ENCODE results near the gene HIVEP3.

GRCh38 chr1:41803656-41804055 lies 115.1 kb downstream of the HIVEP3 start:
- TF ChIP-seq ZNF274 (CRISPR knock-in tag; IDR thresholded peaks at IDR 0.05), result no peak
- TF ChIP-seq TEF (CRISPR knock-in tag; IDR thresholded peaks at IDR 0.05), result no peak
- TF ChIP-seq MAFK (conservative IDR thresholded peaks at IDR 0.05 in 1 of 2, IDR thresholded peaks at IDR 0.05 in 1 of 2; ENCODE audit: low read length in 2 of 2), result no peak
- TF ChIP-seq ZNF24 (IDR thresholded peaks at IDR 0.05), result no peak
- TF ChIP-seq ZFP37 (CRISPR knock-in tag; IDR thresholded peaks at IDR 0.05; ENCODE audit: borderline replicate concordance), result no peak
- TF ChIP-seq EP300 (IDR thresholded peaks at IDR 0.05; ENCODE audit: low read depth in 2 of 2, low read length in 2 of 2), result no peak
- no peak for TF ChIP-seq EP300 (CRISPR knock-in tag; IDR thresholded peaks at IDR 0.05; ENCODE audit: borderline replicate concordance)
- no peak for TF ChIP-seq GMEB2 (CRISPR knock-in tag; IDR thresholded peaks at IDR 0.05; ENCODE audit: low read depth)
- no peak for TF ChIP-seq MED1 (CRISPR knock-in tag; IDR thresholded peaks at IDR 0.05)
- TF ChIP-seq SNAPC5 (CRISPR knock-in tag; IDR thresholded peaks at IDR 0.05; ENCODE audit: borderline replicate concordance), result no peak
- TF ChIP-seq TCF12 (IDR thresholded peaks at IDR 0.05), result no peak
- TF ChIP-seq TCF12 (CRISPR knock-in tag; IDR thresholded peaks at IDR 0.05), result no peak
- TF ChIP-seq POLR2AphosphoS5 (IDR thresholded peaks at IDR 0.05; ENCODE audit: low read depth, low read length), result no peak
- no peak for TF ChIP-seq SRSF1 (optimal IDR thresholded peaks at IDR 0.05; ENCODE audit: low read depth, low read length)
- TF ChIP-seq AHDC1 (CRISPR knock-in tag; IDR thresholded peaks at IDR 0.05; ENCODE audit: borderline replicate concordance), result no peak
- no peak for TF ChIP-seq KLF15 (CRISPR knock-in tag; IDR thresholded peaks at IDR 0.05; ENCODE audit: borderline replicate concordance)

Measured in HepG2 (cell line).